ENCODE measurements around the gene OSER1.

DNA sequence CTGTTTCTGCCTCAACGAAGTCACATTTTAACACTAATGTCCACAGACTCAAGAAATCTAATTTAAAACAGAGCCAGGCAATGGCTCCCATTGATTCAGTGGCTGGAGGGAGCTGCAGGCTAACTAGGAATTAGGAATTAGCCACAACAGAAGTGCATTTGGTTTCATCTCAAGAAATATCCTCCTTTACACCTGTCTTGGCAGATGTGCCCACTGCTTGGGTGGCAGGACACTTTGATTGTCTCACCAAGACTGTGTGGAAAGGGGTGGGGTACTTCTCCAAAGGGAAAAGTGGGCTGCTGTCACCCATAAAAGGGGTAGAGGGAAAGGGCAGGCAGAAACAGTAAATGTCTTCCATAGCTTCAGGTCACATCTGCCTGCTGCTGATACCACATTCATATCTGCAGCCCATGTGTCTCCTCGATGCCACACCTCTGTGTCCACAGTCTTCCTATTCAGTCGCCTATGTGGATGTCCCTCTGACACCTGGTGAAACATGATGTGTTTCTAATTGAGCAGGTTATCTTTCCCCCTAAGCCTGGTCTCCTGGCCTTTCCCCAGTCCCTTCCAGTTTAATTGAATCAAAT is 10.9 kb upstream of the OSER1 start:
- TF ChIP-seq, protein P1, sequence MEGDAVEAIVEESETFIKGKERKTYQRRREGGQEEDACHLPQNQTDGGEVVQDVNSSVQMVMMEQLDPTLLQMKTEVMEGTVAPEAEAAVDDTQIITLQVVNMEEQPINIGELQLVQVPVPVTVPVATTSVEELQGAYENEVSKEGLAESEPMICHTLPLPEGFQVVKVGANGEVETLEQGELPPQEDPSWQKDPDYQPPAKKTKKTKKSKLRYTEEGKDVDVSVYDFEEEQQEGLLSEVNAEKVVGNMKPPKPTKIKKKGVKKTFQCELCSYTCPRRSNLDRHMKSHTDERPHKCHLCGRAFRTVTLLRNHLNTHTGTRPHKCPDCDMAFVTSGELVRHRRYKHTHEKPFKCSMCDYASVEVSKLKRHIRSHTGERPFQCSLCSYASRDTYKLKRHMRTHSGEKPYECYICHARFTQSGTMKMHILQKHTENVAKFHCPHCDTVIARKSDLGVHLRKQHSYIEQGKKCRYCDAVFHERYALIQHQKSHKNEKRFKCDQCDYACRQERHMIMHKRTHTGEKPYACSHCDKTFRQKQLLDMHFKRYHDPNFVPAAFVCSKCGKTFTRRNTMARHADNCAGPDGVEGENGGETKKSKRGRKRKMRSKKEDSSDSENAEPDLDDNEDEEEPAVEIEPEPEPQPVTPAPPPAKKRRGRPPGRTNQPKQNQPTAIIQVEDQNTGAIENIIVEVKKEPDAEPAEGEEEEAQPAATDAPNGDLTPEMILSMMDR (IDR thresholded peaks at IDR 0.05): no peak
- no peak for TF ChIP-seq POLR2A (IDR thresholded peaks at IDR 0.05; ENCODE audit: low read depth)

Data from esophagus muscularis mucosa (tissue), 3 donors.